SKM-1 treated with dmso at 0.1 percent for 144 hours (cell line): Measurements from ENCODE around the gene APOOL.
"Not testable (repeated sequence)": the region's sequence is repeated elsewhere in the genome, so short reads cannot be mapped to it uniquely, and the experiment has no call there.

Source experiments
- DNase-seq: peaks from one replicate; lab custom pipeline; 2025; ENCODE audit not compliant: unreplicated experiment; lab: John Stamatoyannopoulos, UW

The APOOL gene, protein sequence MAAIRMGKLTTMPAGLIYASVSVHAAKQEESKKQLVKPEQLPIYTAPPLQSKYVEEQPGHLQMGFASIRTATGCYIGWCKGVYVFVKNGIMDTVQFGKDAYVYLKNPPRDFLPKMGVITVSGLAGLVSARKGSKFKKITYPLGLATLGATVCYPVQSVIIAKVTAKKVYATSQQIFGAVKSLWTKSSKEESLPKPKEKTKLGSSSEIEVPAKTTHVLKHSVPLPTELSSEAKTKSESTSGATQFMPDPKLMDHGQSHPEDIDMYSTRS

DNA sequence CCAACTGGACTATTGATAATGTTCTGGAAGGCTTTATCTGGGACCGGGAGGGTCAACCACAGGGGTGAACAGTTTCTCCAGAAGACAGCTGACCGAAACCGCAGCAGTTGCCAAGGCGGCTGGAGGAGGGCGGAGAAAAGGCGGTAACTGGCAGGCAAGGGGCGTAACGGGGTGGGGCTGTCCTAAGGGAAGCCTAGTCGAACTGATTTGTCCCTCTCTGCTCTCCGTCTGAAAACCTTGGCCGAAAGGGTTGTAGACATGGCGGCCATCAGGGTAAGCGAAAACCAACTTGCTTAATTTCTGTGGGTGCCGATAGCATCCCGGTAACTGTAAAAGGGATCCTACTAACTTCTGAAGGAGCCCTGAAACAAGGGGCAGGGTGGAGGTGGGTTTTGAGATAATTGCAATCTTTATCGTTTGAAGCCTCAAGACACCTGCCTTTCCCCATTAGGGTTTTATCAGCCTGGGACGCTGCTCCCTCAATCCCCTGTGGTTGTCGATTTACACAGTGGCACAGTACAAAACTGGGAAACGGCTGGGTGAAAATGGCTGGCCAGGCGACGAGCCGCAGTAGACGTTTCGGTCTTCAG, at the start of gene APOOL:
Gene APOOL, plus strand, starts transcription at position 223 of the 590 bp plus-strand sequence. Its CDS starts 36 bp downstream, at position 259.
- peak; percentile 74 for DNase-seq

DNA sequence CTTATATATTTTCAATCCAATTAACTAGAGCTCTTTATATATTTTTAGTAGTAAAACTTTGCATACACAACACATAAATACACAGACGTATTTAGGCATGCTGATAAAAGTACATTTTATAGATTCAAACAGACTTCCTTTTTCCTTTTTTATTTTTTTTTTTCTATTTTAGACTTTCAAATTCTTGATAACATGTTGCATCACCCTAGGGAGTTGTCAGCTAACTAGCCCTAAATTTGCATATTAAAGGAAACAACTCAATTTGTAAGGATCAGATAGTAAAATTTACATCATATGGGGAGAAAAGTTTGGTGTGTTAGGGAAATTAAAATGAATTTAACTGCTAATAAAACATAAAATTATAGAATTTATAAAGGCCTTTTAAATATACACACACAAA, 47.4 kb upstream of the APOOL start:
- no peak for DNase-seq

DNA sequence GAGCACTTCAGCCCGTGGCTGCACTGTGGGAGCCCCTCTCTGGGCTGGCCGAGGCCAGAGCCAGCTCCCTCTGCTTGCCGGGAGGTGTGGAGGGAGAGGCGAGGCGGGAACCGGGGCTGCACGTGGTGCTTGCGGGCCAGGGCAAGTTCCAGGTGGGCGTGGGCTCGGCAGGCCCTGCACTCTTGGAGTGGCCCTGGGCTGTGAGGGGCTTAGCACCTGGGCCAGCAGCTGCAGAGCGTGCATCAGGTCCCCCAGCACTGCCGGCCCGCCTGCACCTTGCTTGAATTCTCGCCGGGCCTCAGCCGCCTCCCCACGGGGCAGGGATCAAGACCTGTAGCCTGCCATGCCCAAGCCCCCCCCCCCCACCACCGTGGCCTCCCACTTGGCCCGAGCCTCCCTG, 28.9 kb upstream of the APOOL start:
- DNase-seq: no peak

DNA sequence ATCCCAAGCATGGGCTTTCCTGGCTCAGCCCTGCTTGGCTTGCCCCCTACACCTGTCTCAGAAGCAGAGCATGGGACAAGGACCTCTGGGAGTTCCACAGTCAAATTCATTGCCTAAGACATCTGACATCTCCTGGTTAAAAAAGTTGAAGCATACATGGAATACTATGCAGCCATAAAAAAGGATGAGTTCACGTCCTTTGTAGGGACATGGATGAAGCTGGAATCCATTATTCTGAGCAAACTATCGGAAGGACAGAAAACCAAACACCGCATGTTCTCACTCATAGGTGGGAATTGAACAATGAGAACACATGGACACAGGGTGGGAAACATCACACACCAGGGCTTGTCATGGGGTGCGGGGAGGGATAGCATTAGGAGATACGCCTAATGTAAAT, 11.9 kb upstream of the APOOL start:
- not testable (repeated sequence) for DNase-seq

GRCh38 chrX:84993150-84993549, 10.5 kb upstream of the APOOL start:
- no peak for DNase-seq

GRCh38 chrX:85001344-85001743, 2.3 kb upstream of the APOOL start:
- DNase-seq: no peak

DNA sequence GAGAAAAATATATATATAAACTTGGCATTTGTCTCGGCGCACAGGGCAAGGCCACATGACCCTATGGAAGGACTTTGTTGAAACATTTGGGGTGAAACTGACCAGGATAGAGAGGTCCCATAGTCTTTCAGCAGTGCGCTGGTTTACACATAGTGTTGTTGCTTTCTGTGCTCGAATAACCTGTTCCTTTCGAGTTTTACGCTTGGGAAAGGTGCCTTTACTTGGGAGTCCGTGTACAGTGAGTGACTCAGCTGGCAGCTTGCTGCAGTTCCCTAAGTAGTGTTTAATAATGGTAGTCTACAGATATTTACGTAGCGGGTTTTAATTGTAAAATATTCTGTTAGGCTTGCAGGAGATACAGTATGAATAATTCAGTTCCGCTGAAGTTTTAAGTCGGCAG, 578 bp downstream of the APOOL start:
- no peak for DNase-seq

- no peak for DNase-seq
These were observed 8.4 kb downstream of the APOOL start for GRCh38 chrX:85012098-85012497.

DNA sequence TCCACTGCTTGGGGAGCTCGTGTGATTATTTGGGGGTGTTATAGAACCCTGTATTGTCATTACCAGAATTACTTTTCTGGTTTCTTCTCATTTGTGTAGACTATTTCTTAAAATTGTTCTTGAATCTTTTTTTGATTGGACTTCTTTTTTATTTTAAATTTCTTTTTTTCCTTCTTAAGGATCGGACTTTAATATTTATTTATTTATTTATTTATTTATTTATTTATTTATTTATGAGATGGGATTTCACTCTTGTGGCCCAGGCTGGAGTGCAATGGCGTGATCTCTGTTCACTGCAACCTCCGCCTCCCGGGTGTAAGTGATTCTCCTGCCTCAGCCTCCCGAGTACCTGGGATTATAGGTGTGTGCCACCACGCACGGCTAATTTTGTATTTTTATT, 11.7 kb downstream of the APOOL start:
- not testable (repeated sequence) for DNase-seq

DNA sequence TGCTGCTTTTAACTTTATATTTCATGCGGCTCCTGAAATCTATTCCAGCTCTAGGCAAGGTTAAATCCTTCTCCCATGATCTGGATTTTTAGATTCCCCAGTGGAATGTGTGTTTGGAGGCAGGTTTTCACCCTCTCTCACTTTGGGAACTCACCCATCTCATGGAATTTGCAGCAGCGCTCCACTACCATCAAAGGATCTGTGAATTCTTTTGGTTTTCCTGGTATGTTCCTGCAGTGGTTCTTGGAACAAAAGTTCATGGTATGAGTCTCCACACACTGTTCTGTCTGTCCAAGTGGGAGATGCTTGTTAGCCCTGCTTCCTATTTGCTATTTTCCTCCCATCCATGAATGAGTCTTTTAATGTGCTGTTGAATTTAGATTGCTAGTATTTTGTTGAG, 14.0 kb downstream of the APOOL start:
- DNase-seq: no peak

DNA sequence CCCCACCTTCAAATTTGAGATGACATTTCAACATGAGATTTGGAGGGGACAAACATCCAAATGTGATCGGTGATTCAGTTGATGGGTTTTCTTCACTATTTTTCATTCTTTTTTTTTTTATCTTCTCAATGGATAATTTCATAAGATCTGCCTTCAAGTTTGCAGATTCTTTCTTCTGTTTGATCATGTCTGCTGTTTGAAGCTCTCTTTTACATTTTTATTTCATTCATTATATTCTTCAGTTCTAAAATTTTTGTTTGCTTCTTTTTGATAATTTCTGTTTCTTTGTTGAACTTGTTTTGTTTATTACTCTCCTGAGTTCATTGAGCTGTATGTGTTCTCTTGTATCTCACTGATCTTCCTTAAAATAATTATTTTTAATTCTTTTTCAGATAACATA, 14.8 kb downstream of the APOOL start:
- no peak for DNase-seq

GRCh38 chrX:85020216-85020615, 16.5 kb downstream of the APOOL start:
- DNase-seq: no peak

DNA sequence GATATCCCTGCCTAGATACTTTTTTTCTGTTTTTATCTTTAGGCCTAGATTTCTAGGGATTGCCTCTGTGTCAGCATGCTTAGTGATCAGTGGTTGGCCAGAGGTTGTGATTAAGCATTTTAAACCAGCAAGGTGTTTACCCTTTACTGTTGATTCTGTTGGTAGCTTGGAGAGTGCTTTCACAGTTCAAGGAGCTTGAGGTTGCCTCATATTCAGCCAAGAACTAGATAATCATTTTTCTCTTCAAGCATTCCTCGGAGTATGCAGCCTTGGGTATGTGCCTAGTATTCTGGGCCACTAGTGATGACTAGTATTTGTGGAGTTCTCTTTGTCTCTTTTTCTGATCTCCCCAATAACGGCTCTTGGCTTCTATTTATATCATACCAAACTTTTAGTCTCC, 20.4 kb downstream of the APOOL start:
- DNase-seq: no peak

DNA sequence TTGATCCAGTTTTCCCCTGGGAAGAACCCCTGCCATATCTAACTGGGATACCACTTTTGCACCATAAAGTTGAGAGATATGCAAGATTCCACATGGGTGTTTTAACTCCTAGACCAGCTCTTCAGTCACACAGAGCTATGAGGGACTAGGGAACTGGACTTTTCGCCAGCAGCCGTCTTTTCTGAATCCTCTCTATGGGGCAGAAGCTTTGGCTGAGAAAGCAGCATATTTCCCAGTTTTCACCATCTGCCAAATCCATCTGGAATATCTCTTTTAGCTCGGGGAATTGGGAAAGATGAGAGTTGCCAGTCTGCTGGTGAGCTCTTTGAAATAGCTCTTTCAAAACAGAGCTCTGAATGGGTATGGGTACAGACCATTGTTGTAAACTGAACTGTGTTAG, 20.9 kb downstream of the APOOL start:
- no peak for DNase-seq

DNA sequence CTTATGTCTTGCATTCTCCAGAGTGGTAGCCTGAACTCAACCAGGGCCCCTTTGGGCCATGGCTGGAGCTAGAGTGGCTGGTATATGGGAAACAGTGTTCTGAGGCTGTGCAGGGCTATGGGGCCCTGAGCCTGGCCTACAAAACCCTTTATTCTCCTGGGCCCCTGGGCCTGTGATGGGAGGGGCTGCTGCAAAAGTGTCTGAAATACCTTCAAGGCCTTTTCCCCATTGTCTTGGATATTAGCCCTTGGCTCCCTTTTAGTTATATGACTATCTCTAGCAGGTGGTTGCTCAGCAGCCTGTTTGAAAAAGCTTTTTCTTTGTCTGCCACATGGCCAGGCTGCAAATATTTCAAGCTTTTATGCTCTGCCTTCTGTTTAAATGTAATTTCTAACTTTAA, 22.5 kb downstream of the APOOL start:
- DNase-seq: no peak

DNA sequence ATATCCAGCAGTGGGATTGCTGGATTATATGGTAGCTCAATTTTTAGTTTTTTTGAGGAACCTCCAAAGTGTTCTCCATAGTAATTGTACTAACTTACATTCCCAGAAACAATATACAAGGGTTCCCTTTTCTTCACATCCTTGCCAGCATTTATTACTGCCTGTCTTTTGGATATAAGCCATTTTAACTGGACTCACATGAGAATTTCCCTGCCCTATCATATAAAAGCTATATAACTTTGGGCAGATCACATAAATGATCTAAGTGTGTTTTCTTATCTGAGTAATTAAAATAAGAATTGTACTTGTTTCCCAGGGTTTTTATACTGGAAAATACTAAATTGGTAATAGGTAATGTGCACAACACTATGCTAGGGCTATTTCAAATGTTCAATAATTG, 25.4 kb downstream of the APOOL start:
- DNase-seq: no peak

DNA sequence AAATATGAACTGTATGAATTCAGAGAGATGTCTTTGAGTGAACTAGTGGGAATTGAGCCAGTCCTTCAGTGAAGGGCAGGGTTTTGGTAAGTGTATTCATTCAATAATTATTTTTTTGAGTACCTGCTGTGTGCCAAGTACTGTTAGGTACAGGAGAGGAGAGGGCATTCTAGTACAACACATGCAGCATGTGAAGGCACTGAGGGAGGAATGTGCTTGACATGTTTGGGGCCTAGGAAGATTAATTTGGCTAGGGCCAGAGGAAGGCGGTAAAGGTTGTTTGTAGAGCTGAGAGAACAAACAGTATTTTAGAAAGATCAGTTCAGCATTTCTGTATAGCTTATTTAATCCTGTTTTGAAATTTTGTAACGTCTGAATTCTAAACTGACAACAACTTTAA, 27.8 kb downstream of the APOOL start:
- DNase-seq: no peak

DNA sequence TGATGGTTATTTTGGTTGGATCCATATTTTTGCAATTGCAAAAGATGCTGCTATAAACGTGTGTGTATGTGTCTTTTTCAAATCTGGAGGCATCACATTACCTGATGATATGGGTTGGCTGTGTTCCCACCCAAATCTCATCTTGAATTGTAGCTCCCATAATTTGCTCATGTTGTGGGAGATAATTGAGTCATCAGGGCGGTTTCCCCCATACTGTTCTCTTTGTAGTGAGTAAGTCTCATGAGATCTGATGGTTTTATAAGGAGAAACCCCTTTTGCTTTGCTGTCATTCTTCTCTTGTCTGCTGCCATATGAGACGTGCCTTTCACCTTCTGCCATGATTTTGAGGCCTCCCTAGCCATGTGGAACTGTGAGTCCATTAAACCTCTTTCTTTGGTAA, 33.4 kb downstream of the APOOL start:
- no peak for DNase-seq

GRCh38 chrX:85051627-85052026, 48.0 kb downstream of the APOOL start:
- no peak for DNase-seq

GRCh38 chrX:85052205-85052604, 48.5 kb downstream of the APOOL start:
- DNase-seq: no peak

DNA sequence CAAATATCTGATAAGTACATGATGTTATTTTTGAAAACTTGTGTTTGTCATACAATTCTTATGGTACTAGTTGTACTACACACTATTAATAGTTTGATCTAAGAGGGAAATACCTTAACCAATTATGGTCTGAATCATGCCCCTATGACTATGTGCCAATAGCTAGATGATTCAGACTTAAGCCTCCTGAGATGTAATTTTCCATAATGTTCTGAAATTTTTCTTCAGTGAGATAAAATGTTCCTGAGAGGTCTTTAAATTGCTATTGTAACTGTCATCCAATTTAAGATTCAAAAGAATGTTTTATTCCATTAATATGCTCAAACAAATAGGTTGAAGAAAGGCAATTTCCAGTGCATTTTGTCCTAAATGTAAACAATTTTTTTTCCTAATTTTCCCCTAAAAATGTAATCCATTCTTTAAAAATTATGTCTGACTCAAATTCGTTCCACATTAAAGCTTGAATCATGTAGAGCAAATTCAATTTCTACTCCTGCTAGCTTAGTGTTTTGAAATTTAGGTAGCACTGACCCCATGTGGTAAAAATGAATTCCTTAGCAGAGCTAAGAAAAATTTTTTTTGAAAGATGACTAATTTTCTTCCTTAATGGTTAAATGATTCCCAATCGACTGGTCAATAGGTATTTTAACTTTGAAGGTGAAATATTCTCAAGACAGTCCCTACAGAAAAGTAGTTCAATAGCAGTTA, 49.1 kb downstream of the APOOL start:
- DNase-seq: no peak

- DNase-seq: no peak
These were observed 62.0 kb downstream of the APOOL start for GRCh38 chrX:85065512-85066198.
